Measurements from ENCODE around the gene ANO6.
A peak's percentile ranks its signal among the peaks of the same experiment; 100 is the strongest.

Gene ANO6

GRCh38 chr12:45343269-45344051 lies 127.6 kb downstream of the ANO6 start:
- Histone ChIP-seq H3K27me3 (ENCODE audit: insufficient read depth, low read length) (no peaks in the 10 kb centered on the region), H2AFZ (ENCODE audit: low read length, unreplicated experiment) (no peak overlapping the region), H3K4me1 (ENCODE audit: control insufficient read depth, insufficient read depth, low read length, unreplicated experiment) (peaks cover 16% of the 10 kb centered on the region), H3K36me3 (ENCODE audit: insufficient read depth, low read length) (peaks cover 3% of the 10 kb centered on the region), H3K79me2 (ENCODE audit: control insufficient read depth, insufficient read depth, low read length, unreplicated experiment) (no peaks in the 10 kb centered on the region), H3K27ac (ENCODE audit: low read depth, low read length) (peak overlapping the region; percentile 26; the same call in 1 of the 2 replicates), H3K4me3 (ENCODE audit: low read depth, low read length) (no peak overlapping the region)

GRCh38 chr12:45348311-45348710 lies 132.4 kb downstream of the ANO6 start:
- no peak overlapping the region for H3K27ac ChIP-seq (ENCODE audit: low read depth, low read length)
- H2AFZ ChIP-seq (ENCODE audit: low read length, unreplicated experiment): no peak overlapping the region
- H3K27me3 ChIP-seq (ENCODE audit: insufficient read depth, low read length): no peaks in the 10 kb centered on the region
- no peak overlapping the region for H3K4me3 ChIP-seq (ENCODE audit: low read depth, low read length)
- H3K4me1 ChIP-seq (ENCODE audit: control insufficient read depth, insufficient read depth, low read length, unreplicated experiment): peaks cover 19% of the 10 kb centered on the region
- H3K79me2 ChIP-seq (ENCODE audit: control insufficient read depth, insufficient read depth, low read length, unreplicated experiment): no peaks in the 10 kb centered on the region
- peaks cover 22% of the 10 kb centered on the region for H3K36me3 ChIP-seq (ENCODE audit: insufficient read depth, low read length)

- no peak overlapping the region for H3K27ac ChIP-seq (ENCODE audit: low read depth, low read length)
- H2AFZ ChIP-seq (ENCODE audit: low read length, unreplicated experiment): no peak overlapping the region
- H3K27me3 ChIP-seq (ENCODE audit: insufficient read depth, low read length): no peaks in the 10 kb centered on the region
- no peaks in the 10 kb centered on the region for H3K79me2 ChIP-seq (ENCODE audit: control insufficient read depth, insufficient read depth, low read length, unreplicated experiment)
- no peak overlapping the region for H3K4me3 ChIP-seq (ENCODE audit: low read depth, low read length)
- peaks cover 22% of the 10 kb centered on the region for H3K36me3 ChIP-seq (ENCODE audit: insufficient read depth, low read length)
- H3K4me1 ChIP-seq (ENCODE audit: control insufficient read depth, insufficient read depth, low read length, unreplicated experiment): peaks cover 13% of the 10 kb centered on the region
Measured at GRCh38 chr12:45348986-45349385, 133.1 kb downstream of the ANO6 start.

- Histone ChIP-seq H3K27ac (ENCODE audit: low read depth, low read length) (peak overlapping the region; percentile 15; the same call in 1 of the 2 replicates), H3K79me2 (ENCODE audit: control insufficient read depth, insufficient read depth, low read length, unreplicated experiment) (no peaks in the 10 kb centered on the region), H3K4me1 (ENCODE audit: control insufficient read depth, insufficient read depth, low read length, unreplicated experiment) (peaks cover 13% of the 10 kb centered on the region), H3K27me3 (ENCODE audit: insufficient read depth, low read length) (no peaks in the 10 kb centered on the region), H3K4me3 (ENCODE audit: low read depth, low read length) (no peak overlapping the region), H2AFZ (ENCODE audit: low read length, unreplicated experiment) (no peak overlapping the region), H3K36me3 (ENCODE audit: insufficient read depth, low read length) (peaks cover 22% of the 10 kb centered on the region)
Measured at GRCh38 chr12:45349916-45350315, 134.0 kb downstream of the ANO6 start.

- H3K36me3 ChIP-seq (ENCODE audit: insufficient read depth, low read length): peaks cover 22% of the 10 kb centered on the region
- no peaks in the 10 kb centered on the region for H3K79me2 ChIP-seq (ENCODE audit: control insufficient read depth, insufficient read depth, low read length, unreplicated experiment)
- H3K27me3 ChIP-seq (ENCODE audit: insufficient read depth, low read length): no peaks in the 10 kb centered on the region
- peaks cover 13% of the 10 kb centered on the region for H3K4me1 ChIP-seq (ENCODE audit: control insufficient read depth, insufficient read depth, low read length, unreplicated experiment)
- no peak overlapping the region for H2AFZ ChIP-seq (ENCODE audit: low read length, unreplicated experiment)
- no peak overlapping the region for H3K27ac ChIP-seq (ENCODE audit: low read depth, low read length)
- no peak overlapping the region for H3K4me3 ChIP-seq (ENCODE audit: low read depth, low read length)
Measured at GRCh38 chr12:45350861-45351260, 135.0 kb downstream of the ANO6 start.

DNA sequence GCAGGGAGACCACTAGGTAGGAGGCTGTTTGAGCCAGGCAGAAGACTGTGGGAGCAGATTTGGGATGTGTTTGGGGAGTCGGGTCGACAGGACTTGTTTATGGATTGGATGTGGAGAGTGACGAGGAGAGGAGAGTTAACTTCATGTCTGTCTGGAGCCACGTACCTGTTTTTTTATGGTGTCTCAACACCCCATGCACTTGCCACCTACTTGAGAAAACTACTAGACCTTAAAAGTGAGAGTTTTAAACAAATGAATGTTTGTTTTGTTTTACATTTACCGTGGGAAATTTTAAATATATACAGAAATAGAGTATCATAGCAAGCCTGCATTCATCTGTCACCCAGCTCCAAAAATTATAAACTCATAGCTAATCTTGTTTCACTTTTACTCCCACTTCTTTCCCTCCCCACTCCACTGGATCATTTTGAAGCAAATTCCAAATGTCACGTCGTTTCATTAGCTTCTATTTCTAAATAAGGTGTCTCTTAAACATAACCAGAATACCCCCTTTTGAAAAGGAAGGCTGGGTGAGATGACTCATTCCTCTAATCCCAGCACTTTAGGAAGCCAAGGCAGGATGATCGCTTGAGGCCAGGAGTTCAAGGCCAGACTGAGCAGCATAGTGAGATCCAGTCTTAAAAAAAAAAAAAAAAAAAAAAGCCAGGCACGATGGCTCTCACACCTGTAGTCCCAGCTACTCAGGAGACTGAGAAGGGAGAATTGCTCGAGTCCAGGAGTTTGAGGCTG lies 136.2 kb downstream of the ANO6 start:
- Histone ChIP-seq H3K79me2 (ENCODE audit: control insufficient read depth, insufficient read depth, low read length, unreplicated experiment) (no peaks in the 10 kb centered on the region), H3K4me1 (ENCODE audit: control insufficient read depth, insufficient read depth, low read length, unreplicated experiment) (peaks cover 13% of the 10 kb centered on the region), H3K36me3 (ENCODE audit: insufficient read depth, low read length) (peaks cover 22% of the 10 kb centered on the region), H3K27me3 (ENCODE audit: insufficient read depth, low read length) (no peaks in the 10 kb centered on the region), H3K4me3 (ENCODE audit: low read depth, low read length) (no peak overlapping the region), H2AFZ (ENCODE audit: low read length, unreplicated experiment) (no peak overlapping the region), H3K27ac (ENCODE audit: low read depth, low read length) (no peak overlapping the region)

DNA sequence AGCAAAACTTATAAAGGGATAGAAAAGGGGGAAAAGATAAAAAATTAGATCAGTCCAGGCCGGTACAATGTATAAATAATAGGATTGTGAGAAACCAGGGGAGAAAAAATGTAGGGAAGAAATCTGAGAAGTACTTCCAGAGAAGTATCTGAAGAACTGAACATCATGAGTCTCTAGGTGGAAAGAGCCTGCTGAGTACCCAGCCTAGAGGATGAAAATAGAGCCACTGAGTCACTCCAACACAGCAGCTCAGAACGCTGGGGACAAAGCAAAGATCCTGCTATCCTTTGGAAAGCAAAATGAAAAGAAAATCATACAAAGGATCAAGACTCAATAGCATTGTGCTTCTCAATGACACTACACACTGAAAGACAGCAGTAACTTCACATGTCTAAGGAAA lies 138.0 kb downstream of the ANO6 start:
- H3K27me3 ChIP-seq (ENCODE audit: insufficient read depth, low read length): no peaks in the 10 kb centered on the region
- no peak overlapping the region for H3K27ac ChIP-seq (ENCODE audit: low read depth, low read length)
- peaks cover 18% of the 10 kb centered on the region for H3K36me3 ChIP-seq (ENCODE audit: insufficient read depth, low read length)

DNA sequence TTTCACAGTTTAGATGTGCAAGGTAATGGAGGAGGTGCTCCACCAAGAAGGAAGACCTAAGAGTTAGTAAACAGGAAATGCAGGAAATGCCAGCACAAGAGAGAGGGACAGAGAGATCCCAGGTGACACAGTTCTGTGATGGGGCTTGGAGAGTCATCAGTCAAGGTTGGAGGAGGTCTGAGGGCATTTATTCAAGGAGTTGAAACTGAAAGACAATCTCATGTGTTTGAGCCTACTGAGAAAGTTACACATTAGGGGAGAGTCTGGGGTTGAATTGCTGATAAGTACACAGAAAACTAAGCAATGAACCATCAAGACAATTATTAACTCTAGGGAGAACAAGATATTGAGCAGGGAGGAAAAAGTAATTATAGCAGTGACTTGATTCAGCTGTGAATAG lies 138.5 kb downstream of the ANO6 start:
- H3K27me3 ChIP-seq (ENCODE audit: insufficient read depth, low read length): no peaks in the 10 kb centered on the region
- H2AFZ ChIP-seq (ENCODE audit: low read length, unreplicated experiment): no peak overlapping the region
- no peaks in the 10 kb centered on the region for H3K79me2 ChIP-seq (ENCODE audit: control insufficient read depth, insufficient read depth, low read length, unreplicated experiment)
- no peak overlapping the region for H3K27ac ChIP-seq (ENCODE audit: low read depth, low read length)
- no peak overlapping the region for H3K4me3 ChIP-seq (ENCODE audit: low read depth, low read length)
- peaks cover 25% of the 10 kb centered on the region for H3K4me1 ChIP-seq (ENCODE audit: control insufficient read depth, insufficient read depth, low read length, unreplicated experiment)
- H3K36me3 ChIP-seq (ENCODE audit: insufficient read depth, low read length): peaks cover 19% of the 10 kb centered on the region

More for the DNA sequence above, 138.0 kb downstream of the ANO6 start:
- Histone ChIP-seq H3K4me3 (ENCODE audit: low read depth, low read length) (no peak overlapping the region), H3K4me1 (ENCODE audit: control insufficient read depth, insufficient read depth, low read length, unreplicated experiment) (peaks cover 25% of the 10 kb centered on the region), H3K79me2 (ENCODE audit: control insufficient read depth, insufficient read depth, low read length, unreplicated experiment) (no peaks in the 10 kb centered on the region), H2AFZ (ENCODE audit: low read length, unreplicated experiment) (no peak overlapping the region)

- no peaks in the 10 kb centered on the region for H3K27me3 ChIP-seq (ENCODE audit: insufficient read depth, low read length)
- H3K4me1 ChIP-seq (ENCODE audit: control insufficient read depth, insufficient read depth, low read length, unreplicated experiment): peaks cover 13% of the 10 kb centered on the region
- H2AFZ ChIP-seq (ENCODE audit: low read length, unreplicated experiment): no peak overlapping the region
- H3K79me2 ChIP-seq (ENCODE audit: control insufficient read depth, insufficient read depth, low read length, unreplicated experiment): no peaks in the 10 kb centered on the region
- peaks cover 25% of the 10 kb centered on the region for H3K36me3 ChIP-seq (ENCODE audit: insufficient read depth, low read length)
- H3K27ac ChIP-seq (ENCODE audit: low read depth, low read length): no peak overlapping the region
- no peak overlapping the region for H3K4me3 ChIP-seq (ENCODE audit: low read depth, low read length)
Measured at GRCh38 chr12:45355730-45356129, 139.8 kb downstream of the ANO6 start.

DNA sequence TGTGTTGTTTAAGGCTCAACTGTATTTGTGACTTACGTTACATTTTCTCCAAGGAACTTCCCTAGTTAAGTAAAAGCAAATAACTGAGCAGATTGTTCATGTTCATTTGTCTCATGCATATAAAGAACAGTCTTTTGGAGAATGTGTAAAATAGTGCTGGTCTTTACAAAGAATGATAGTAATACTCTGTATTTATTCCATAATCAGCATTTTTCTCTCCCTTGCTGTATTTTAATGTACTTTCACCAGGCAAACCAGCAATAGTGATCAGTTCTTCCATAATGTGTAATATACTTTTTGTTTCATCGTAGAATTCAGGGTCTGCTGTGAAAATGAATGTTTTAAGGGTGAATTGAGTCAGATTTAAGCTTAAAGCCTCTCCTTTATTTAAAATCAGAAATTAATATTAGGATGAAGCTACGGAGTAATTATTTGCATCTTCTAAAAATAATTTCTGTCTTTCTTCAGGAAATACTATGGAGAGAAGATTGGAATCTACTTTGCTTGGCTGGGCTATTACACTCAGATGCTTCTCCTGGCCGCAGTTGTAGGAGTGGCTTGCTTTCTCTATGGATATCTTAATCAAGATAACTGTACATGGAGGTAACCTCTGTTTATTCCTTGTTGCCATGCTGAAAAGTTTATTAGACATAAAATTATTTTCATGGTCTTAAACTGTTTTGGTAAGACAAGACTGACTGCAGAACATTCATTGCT lies 141.1 kb downstream of the ANO6 start:
- Histone ChIP-seq H3K27ac (ENCODE audit: low read depth, low read length) (no peak overlapping the region), H3K4me1 (ENCODE audit: control insufficient read depth, insufficient read depth, low read length, unreplicated experiment) (peaks cover 13% of the 10 kb centered on the region)

More for the DNA sequence above, 141.1 kb downstream of the ANO6 start:
- Histone ChIP-seq H3K4me3 (ENCODE audit: low read depth, low read length) (no peak overlapping the region), H3K36me3 (ENCODE audit: insufficient read depth, low read length) (peaks cover 24% of the 10 kb centered on the region), H3K27me3 (ENCODE audit: insufficient read depth, low read length) (no peaks in the 10 kb centered on the region), H2AFZ (ENCODE audit: low read length, unreplicated experiment) (no peak overlapping the region), H3K79me2 (ENCODE audit: control insufficient read depth, insufficient read depth, low read length, unreplicated experiment) (no peaks in the 10 kb centered on the region)
